GM23338 (cell line): ENCODE measurements around the gene FIP1L1. TPM values are rescaled to one million over a fixed set of nuclear protein-coding genes. Genes with fewer than 3 reads are reported as not detected.

Experiments used
- ATAC-seq: fragments of 200-7000 bp; cut with Tn5 transposase; 3 replicates; pipeline ENCODE4 v1.9.1; 2020
- DNase-seq: peaks from one replicate; pipeline ENCODE4 v3.0.0-alpha.2; 2015; ENCODE audit warnings: low spot score
- H2AFZ ChIP-seq: fragments of 200-600 bp; sonication (generic); 2 replicates; pipeline ENCODE4 v1.8.0; 2016; ENCODE audit warnings: antibody characterized with exemption, mild to moderate bottlenecking, moderate library complexity
- H3F3A ChIP-seq: fragments of 200-600 bp; sonication (generic); replicated peaks from 2 replicates; pipeline ENCODE4 v1.8.0; 2017; ENCODE audit warnings: antibody characterized with exemption, mixed run types, low read depth
- H3K27ac ChIP-seq: fragments of 200-600 bp; sonication (generic); 2 replicates; pipeline ENCODE4 v1.6.1; 2016; ENCODE audit warnings: low read depth
- H3K27me3 ChIP-seq: fragments of 200-600 bp; sonication (generic); 2 replicates; pipeline ENCODE4 v1.8.0; 2016; ENCODE audit warnings: mild to moderate bottlenecking, mixed run types, moderate library complexity; ENCODE audit not compliant: insufficient read depth
- H3K36me3 ChIP-seq: fragments of 200-600 bp; sonication (generic); 2 replicates; pipeline ENCODE4 v1.8.0; 2016; ENCODE audit warnings: mild to moderate bottlenecking; ENCODE audit not compliant: insufficient read depth
- H3K4me1 ChIP-seq: fragments of 200-600 bp; sonication (generic); 2 replicates; pipeline ENCODE4 v1.8.0; 2016; ENCODE audit warnings: mild to moderate bottlenecking, moderate library complexity; ENCODE audit not compliant: insufficient read depth
- H3K4me2 ChIP-seq: fragments of 200-600 bp; sonication (generic); 2 replicates; pipeline ENCODE4 v1.7.1; 2017; ENCODE audit warnings: mixed run types
- H3K4me3 ChIP-seq: fragments of 200-600 bp; sonication (generic); 2 replicates; pipeline ENCODE4 v1.6.1; 2016; ENCODE audit warnings: mixed run types
- H3K79me2 ChIP-seq: fragments of 200-600 bp; sonication (generic); replicated peaks from 2 replicates; pipeline ENCODE4 v1.8.0; 2017; ENCODE audit warnings: mild to moderate bottlenecking; ENCODE audit not compliant: insufficient read depth
- H3K9me2 ChIP-seq: fragments of 200-600 bp; sonication (generic); 2 replicates; pipeline ENCODE4 v1.8.0; 2017; ENCODE audit not compliant: insufficient read depth
- H4K20me1 ChIP-seq: fragments of 200-600 bp; sonication (generic); replicated peaks from 2 replicates; pipeline ENCODE4 v1.8.0; 2017; ENCODE audit warnings: mild to moderate bottlenecking; ENCODE audit not compliant: insufficient read depth
- H3K27ac Mint-ChIP-seq: 2 replicates; pipeline ENCODE4 v1.8.0; 2020; ENCODE audit warnings: inconsistent platforms, mild to moderate bottlenecking, moderate library complexity, mixed read lengths
- H3K27me3 Mint-ChIP-seq: 3 replicates; pipeline ENCODE4 v1.8.0; 2022; ENCODE audit warnings: low read depth, mild to moderate bottlenecking, moderate library complexity, mixed read lengths, inconsistent platforms; ENCODE audit not compliant: insufficient read depth, poor library complexity
- H3K36me3 Mint-ChIP-seq: 3 replicates; pipeline ENCODE4 v1.8.0; 2021; ENCODE audit warnings: low read depth, mild to moderate bottlenecking, inconsistent platforms, moderate library complexity, mixed read lengths
- H3K4me1 Mint-ChIP-seq: 3 replicates; pipeline ENCODE4 v1.8.0; 2020; ENCODE audit warnings: mild to moderate bottlenecking, inconsistent platforms, mixed read lengths
- H3K4me3 Mint-ChIP-seq: 3 replicates; pipeline ENCODE4 v1.8.0; 2021; ENCODE audit warnings: moderate library complexity, mild to moderate bottlenecking, inconsistent platforms, mixed read lengths
- H3K9me3 Mint-ChIP-seq: 3 replicates; pipeline ENCODE4 v1.8.0; 2020; ENCODE audit warnings: moderate library complexity, mild to moderate bottlenecking, inconsistent platforms, mixed read lengths
- CREB1 ChIP-seq: fragments of 250-450 bp; sonication (Bioruptor Pico); IDR thresholded peaks from 2 replicates; pipeline ENCODE4 v1.5.0; 2020; ENCODE audit warnings: low read depth, mild to moderate bottlenecking, moderate library complexity
- CTCF ChIP-seq, 2 experiments: fragments of 200-600 bp in 1 of 2; sonication (generic) in 1 of 2; conservative IDR thresholded peaks; 2 replicates each; pipeline versions ENCODE4 v1.5.1 to v1.6.1; 2016 to 2017; ENCODE audit warnings: antibody characterized with exemption in 2 of 2, low read depth in 2 of 2, mild to moderate bottlenecking in 2 of 2, moderate library complexity in 1 of 2
- ETS1 ChIP-seq: IDR thresholded peaks from 2 replicates; pipeline ENCODE4 v1.6.1; 2016; ENCODE audit warnings: antibody characterized with exemption
- EZH2 ChIP-seq: fragments of 200-600 bp; sonication (generic); IDR thresholded peaks from one replicate; pipeline ENCODE4 v1.8.0; 2017; ENCODE audit warnings: antibody characterized with exemption, mild to moderate bottlenecking, low read depth; ENCODE audit not compliant: unreplicated experiment
- EZH2phosphoT487 ChIP-seq: fragments of 200-600 bp; sonication (generic); IDR thresholded peaks from one replicate; pipeline ENCODE4 v1.8.1; 2018; ENCODE audit warnings: antibody characterized with exemption; ENCODE audit not compliant: unreplicated experiment
- JUNB ChIP-seq: IDR thresholded peaks from one replicate; pipeline ENCODE4 v1.6.1; 2016; ENCODE audit warnings: antibody characterized with exemption; ENCODE audit not compliant: unreplicated experiment
- NANOG ChIP-seq: IDR thresholded peaks from 2 replicates; pipeline ENCODE4 v1.6.1; 2016; ENCODE audit warnings: antibody characterized with exemption, borderline replicate concordance
- POLR2AphosphoS5 ChIP-seq: IDR thresholded peaks from 2 replicates; pipeline ENCODE4 v1.6.1; 2016; ENCODE audit warnings: antibody characterized with exemption, low read depth
- REST ChIP-seq: IDR thresholded peaks from one replicate; pipeline ENCODE4 v1.6.1; 2018; ENCODE audit warnings: antibody characterized with exemption; ENCODE audit not compliant: unreplicated experiment
- STAT1 ChIP-seq: IDR thresholded peaks from one replicate; pipeline ENCODE4 v1.6.1; 2016; ENCODE audit warnings: antibody characterized with exemption; ENCODE audit not compliant: unreplicated experiment
- ZNF114 ChIP-seq: fragments of 250-450 bp; sonication (Bioruptor Pico); IDR thresholded peaks from 2 replicates; pipeline ENCODE4 v1.5.0; 2020; ENCODE audit warnings: mild to moderate bottlenecking, moderate library complexity
- ZNF331 ChIP-seq: fragments of 250-450 bp; sonication (Bioruptor Pico); IDR thresholded peaks from 2 replicates; pipeline ENCODE4 v1.5.0; 2020; ENCODE audit warnings: low read depth, mild to moderate bottlenecking, moderate library complexity
- ZNF462 ChIP-seq: fragments of 250-450 bp; sonication (Bioruptor Pico); IDR thresholded peaks from 2 replicates; pipeline ENCODE4 v1.5.0; 2020; ENCODE audit warnings: mild to moderate bottlenecking, moderate library complexity
- polyA plus RNA-seq: library from polyadenylated mRNA; unstranded; fragments of >200 nt; fragmentation: Nextera tagmentation; extraction: Ambion mirVana; gene quantifications from 2 replicates; pipeline ENCODE4 v1.2.1, GENCODE V29; 2016
- total RNA-seq: library from RNA; depleted of rRNA; stranded (reverse); fragments of >200 nt; shearing (Covaris generic); gene quantifications from 2 replicates; pipeline ENCODE4 v1.2.3, GENCODE V29; 2014

FIP1L1 gene
- total and polyA plus RNA-seq, 2 experiments from 2014 or later: 43.3 to 54.0 TPM

GRCh38 chr4:53498706-53499105, 121.3 kb downstream of the FIP1L1 start:
- no peaks in the 10 kb centered on the region for H3K27me3 ChIP-seq
- DNase-seq (no peak), ATAC-seq (no peak)
- H2AFZ ChIP-seq: no peak overlapping the region
- H3K79me2 ChIP-seq: no peaks in the 10 kb centered on the region
- no peak overlapping the region for H3K4me2 ChIP-seq
- H3F3A ChIP-seq: no peaks in the 10 kb centered on the region
- no peak overlapping the region for H3K4me3 Mint-ChIP-seq
- H3K27me3 Mint-ChIP-seq: no peaks in the 10 kb centered on the region
- H3K4me1 Mint-ChIP-seq: peaks cover 14% of the 10 kb centered on the region
- no peaks in the 10 kb centered on the region; the same call in 2 of the 3 replicates for H3K9me3 Mint-ChIP-seq
- H3K9me2 ChIP-seq: no peaks in the 10 kb centered on the region; the same call in 1 of the 2 replicates
- no peak overlapping the region for H3K27ac Mint-ChIP-seq
- no peaks in the 10 kb centered on the region; the same call in 2 of the 3 replicates for H3K36me3 Mint-ChIP-seq
- H3K27ac ChIP-seq: no peak overlapping the region
- H4K20me1 ChIP-seq: no peaks in the 10 kb centered on the region
- no peak for TF ChIP-seq ZNF331
- no peak for TF ChIP-seq ZNF114 (CRISPR knock-in tag)
- TF ChIP-seq CREB1 (CRISPR knock-in tag): no peak
- TF ChIP-seq JUNB: no peak
- no peak for TF ChIP-seq EZH2phosphoT487
- TF ChIP-seq REST: no peak
- no peak for TF ChIP-seq POLR2AphosphoS5
- TF ChIP-seq EZH2: no peak
- TF ChIP-seq ZNF462 (CRISPR knock-in tag): no peak
- no peak for TF ChIP-seq ETS1
- TF ChIP-seq NANOG: no peak
- no peak for TF ChIP-seq CTCF (conservative IDR thresholded peaks at IDR 0.05; ENCODE audit: low read depth in 2 of 2)
- TF ChIP-seq STAT1: no peak
- no peak overlapping the region for H3K4me3 ChIP-seq
- peaks cover 10% of the 10 kb centered on the region for H3K4me1 ChIP-seq
- no peaks in the 10 kb centered on the region for H3K36me3 ChIP-seq
